Stimulated activated CD8-positive, alpha-beta memory T cell treated with anti-CD3 and anti-CD28 coated beads, Interleukin-7, amount 100 ng/mL, for 4 hours (primary cell): ENCODE data around the gene CSKMT.
"Not testable (repeated sequence)": the region's sequence is repeated elsewhere in the genome, so short reads cannot be mapped to it uniquely, and the experiment has no call there.

Experiments used
- DNase-seq, 2 donors: peaks; one replicate each; pipeline ENCODE4 v3.0.0-alpha.2; 2020; ENCODE audit warnings: low read depth in 2 of 2

Gene CSKMT

GRCh38 chr11:62656796-62657429, 8.2 kb upstream of the CSKMT start:
- no peak for DNase-seq

- DNase-seq: peak in 1 of 2 donors; percentile 29
Measured at GRCh38 chr11:62664405-62665074, 572 bp upstream of the CSKMT start.

GRCh38 chr11:62665599-62666258, 617 bp downstream of the CSKMT start:
- peak; percentile 68 to 78 for DNase-seq

GRCh38 chr11:62666259-62666926, 1.3 kb downstream of the CSKMT start:
- DNase-seq: no peak

- DNase-seq: no peak
Measured at GRCh38 chr11:62667460-62667859, 2.3 kb downstream of the CSKMT start.

GRCh38 chr11:62669420-62670161, 4.5 kb downstream of the CSKMT start:
- no peak for DNase-seq

GRCh38 chr11:62671236-62671607, 6.1 kb downstream of the CSKMT start:
- DNase-seq: peak in 1 of 2 donors; percentile 13

- DNase-seq: peak; percentile 63 to 71
Measured at GRCh38 chr11:62671608-62672389, 6.7 kb downstream of the CSKMT start, which contains the start of the genes LBHD1 and UQCC3. Gene LBHD1, minus strand, starts transcription at chr11:62672267. Its CDS starts 2,236 bp downstream, at chr11:62670031. Gene UQCC3, plus strand, starts transcription at chr11:62671673. Its CDS starts 73 bp downstream, at chr11:62671746.

- DNase-seq: no peak
Measured at GRCh38 chr11:62673196-62673525, 8.0 kb downstream of the CSKMT start.

- not testable (repeated sequence) for DNase-seq
Measured at GRCh38 chr11:62675415-62675814, 10.3 kb downstream of the CSKMT start.

GRCh38 chr11:62676698-62677097, 11.6 kb downstream of the CSKMT start:
- DNase-seq: no peak

GRCh38 chr11:62677156-62677555, 12.0 kb downstream of the CSKMT start:
- no peak for DNase-seq

- DNase-seq: no peak
Measured at GRCh38 chr11:62677714-62678113, 12.6 kb downstream of the CSKMT start.

GRCh38 chr11:62678433-62678769, 13.3 kb downstream of the CSKMT start:
- DNase-seq: no peak

GRCh38 chr11:62678770-62679696, 13.9 kb downstream of the CSKMT start, which contains the start of gene UBXN1:
Gene UBXN1, minus strand, starts transcription at chr11:62679073. Its CDS starts 150 bp downstream, at chr11:62678923.
- DNase-seq: peak; percentile 80 to 82

GRCh38 chr11:62680825-62681240, 15.7 kb downstream of the CSKMT start:
- DNase-seq: no peak

GRCh38 chr11:62682518-62682917, 17.4 kb downstream of the CSKMT start:
- no peak for DNase-seq

- DNase-seq: no peak
Measured at GRCh38 chr11:62687508-62688396, 22.6 kb downstream of the CSKMT start.

- no peak for DNase-seq
Measured at GRCh38 chr11:62688491-62688890, 23.4 kb downstream of the CSKMT start.
